ENCODE data around the gene ANKLE2. TPM values are rescaled to one million over a fixed set of nuclear protein-coding genes. Genes with fewer than 3 reads are reported as not detected.

The ANKLE2 gene
- total and polyA plus RNA-seq, 2 of the 13 experiments (the other 11 are each of a cell fraction or from before 2014, with no cell fraction given): 35.3 to 37.1 TPM

DNA sequence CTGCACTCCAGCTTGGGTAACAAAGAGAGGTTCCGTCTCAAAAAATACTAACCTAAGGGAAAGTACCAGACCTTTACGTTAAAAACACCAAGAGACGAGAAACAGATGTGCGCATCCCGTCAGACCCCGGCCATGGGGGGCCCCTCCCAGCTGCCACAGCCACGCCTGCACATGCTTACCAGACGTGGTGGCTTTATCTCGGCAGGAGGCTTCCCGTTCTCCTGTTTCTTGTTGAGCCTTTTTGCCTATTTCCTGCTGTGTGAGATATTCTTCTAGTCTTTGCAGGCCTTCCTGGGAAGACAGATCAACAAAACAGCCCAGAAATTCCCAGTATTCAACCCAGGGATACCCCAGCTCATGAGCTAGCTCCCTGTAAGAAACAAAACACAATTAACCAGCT, 27.4 kb downstream of the ANKLE2 start (continued):
- TF ChIP-seq AHDC1 (CRISPR knock-in tag; IDR thresholded peaks at IDR 0.05; ENCODE audit: borderline replicate concordance): no peak

DNA sequence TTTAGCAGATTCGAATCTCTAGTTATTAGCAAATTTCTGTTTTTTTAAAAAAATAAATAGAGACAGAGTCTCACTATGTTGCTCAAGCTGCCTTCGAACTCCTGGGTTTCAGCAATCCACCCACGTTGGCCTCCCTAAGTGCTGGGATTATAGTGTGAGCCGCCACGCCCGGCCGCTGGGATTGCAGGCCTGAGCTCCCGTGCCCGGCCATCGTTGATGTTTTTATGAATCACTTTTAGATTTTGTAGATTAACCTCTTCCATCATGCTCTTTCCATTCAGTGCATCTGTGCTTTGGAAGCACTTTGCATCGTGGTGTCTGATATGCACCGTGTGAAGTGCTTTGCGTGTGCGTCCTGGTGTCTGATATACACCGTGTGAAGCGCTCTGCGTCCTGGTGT, 30.1 kb downstream of the ANKLE2 start:
- Histone ChIP-seq H3K27me3 (ENCODE audit: control insufficient read depth in 1 of 2, insufficient read depth in 2 of 2, low read length in 2 of 2) (no peaks in the 10 kb centered on the region), H2AFZ (ENCODE audit: low read length) (no peak overlapping the region), H4K20me1 (ENCODE audit: insufficient read depth, low read length) (no peaks in the 10 kb centered on the region), H3K9ac (ENCODE audit: insufficient read depth, low read depth, low read length) (no peak overlapping the region), H3K27ac (ENCODE audit: extremely low read length, insufficient read depth, low read length) (no peak overlapping the region), H3K4me2 (ENCODE audit: low read depth, low read length) (no peak overlapping the region), H3K9me3 (ENCODE audit: low read length) (no peaks in the 10 kb centered on the region), H3K36me3 (replicated peaks in 1 of 2; ENCODE audit: control insufficient read depth in 1 of 2, insufficient read depth in 2 of 2, low read length in 2 of 2) (peaks cover 29 to 69% of the 10 kb centered on the region in 2 experiments; a peak in 4 of 5 replicates), H3K4me3 (replicated peaks in 1 of 3; ENCODE audit: insufficient read depth in 1 of 3, low read depth in 2 of 3, low read length in 3 of 3) (no peak overlapping the region), H3K79me2 (ENCODE audit: insufficient read depth, low read length) (no peaks in the 10 kb centered on the region), H3K4me1 (ENCODE audit: insufficient read depth, low read length) (no peaks in the 10 kb centered on the region)
- ChIA-PET CTCF (ENCODE audit: low intra/inter-chr PET ratio, low total read pairs) (no interaction called here), POLR2A (no interaction called here)
- in situ Hi-C loops (cut with HindIII; ENCODE audit: extremely low pct_ligation_motif_present, low pct_unique_long_range_greater_than_20kb) (no loop called here), intact Hi-C loops (cut with micrococcal nuclease; ENCODE audit: unreplicated experiment) (no loop called here)
- ATAC-seq: no peak
- no peak for DNase-seq (ENCODE audit: low spot score)
- WGBS (ENCODE audit: low lambda C conversion rate): 94% methylated on average over 17 of the region's 17 CpGs
- no TSS peak for BruUV-seq (replicated peaks)
- no peak for FAIRE-seq
- TF ChIP-seq SNRNP70 (IDR thresholded peaks at IDR 0.05; ENCODE audit: low read depth, low read length) (no peak), ZSCAN21 (CRISPR knock-in tag; IDR thresholded peaks at IDR 0.05; ENCODE audit: borderline replicate concordance) (no peak), ZC3H4 (CRISPR knock-in tag; IDR thresholded peaks at IDR 0.05; ENCODE audit: borderline replicate concordance) (no peak), TRAFD1 (CRISPR knock-in tag; IDR thresholded peaks at IDR 0.05; ENCODE audit: borderline replicate concordance) (no peak), ZBTB14 (CRISPR knock-in tag; IDR thresholded peaks at IDR 0.05) (no peak), ZNF180 (CRISPR knock-in tag; IDR thresholded peaks at IDR 0.05; ENCODE audit: borderline replicate concordance, low read depth) (no peak), SIX1 (CRISPR knock-in tag; IDR thresholded peaks at IDR 0.05; ENCODE audit: borderline replicate concordance) (no peak)
- TF ChIP-seq, protein P1, sequence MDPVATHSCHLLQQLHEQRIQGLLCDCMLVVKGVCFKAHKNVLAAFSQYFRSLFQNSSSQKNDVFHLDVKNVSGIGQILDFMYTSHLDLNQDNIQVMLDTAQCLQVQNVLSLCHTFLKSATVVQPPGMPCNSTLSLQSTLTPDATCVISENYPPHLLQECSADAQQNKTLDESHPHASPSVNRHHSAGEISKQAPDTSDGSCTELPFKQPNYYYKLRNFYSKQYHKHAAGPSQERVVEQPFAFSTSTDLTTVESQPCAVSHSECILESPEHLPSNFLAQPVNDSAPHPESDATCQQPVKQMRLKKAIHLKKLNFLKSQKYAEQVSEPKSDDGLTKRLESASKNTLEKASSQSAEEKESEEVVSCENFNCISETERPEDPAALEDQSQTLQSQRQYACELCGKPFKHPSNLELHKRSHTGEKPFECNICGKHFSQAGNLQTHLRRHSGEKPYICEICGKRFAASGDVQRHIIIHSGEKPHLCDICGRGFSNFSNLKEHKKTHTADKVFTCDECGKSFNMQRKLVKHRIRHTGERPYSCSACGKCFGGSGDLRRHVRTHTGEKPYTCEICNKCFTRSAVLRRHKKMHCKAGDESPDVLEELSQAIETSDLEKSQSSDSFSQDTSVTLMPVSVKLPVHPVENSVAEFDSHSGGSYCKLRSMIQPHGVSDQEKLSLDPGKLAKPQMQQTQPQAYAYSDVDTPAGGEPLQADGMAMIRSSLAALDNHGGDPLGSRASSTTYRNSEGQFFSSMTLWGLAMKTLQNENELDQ (CRISPR knock-in tag; IDR thresholded peaks at IDR 0.05; ENCODE audit: borderline replicate concordance): no peak
- TF ChIP-seq, protein P2, sequence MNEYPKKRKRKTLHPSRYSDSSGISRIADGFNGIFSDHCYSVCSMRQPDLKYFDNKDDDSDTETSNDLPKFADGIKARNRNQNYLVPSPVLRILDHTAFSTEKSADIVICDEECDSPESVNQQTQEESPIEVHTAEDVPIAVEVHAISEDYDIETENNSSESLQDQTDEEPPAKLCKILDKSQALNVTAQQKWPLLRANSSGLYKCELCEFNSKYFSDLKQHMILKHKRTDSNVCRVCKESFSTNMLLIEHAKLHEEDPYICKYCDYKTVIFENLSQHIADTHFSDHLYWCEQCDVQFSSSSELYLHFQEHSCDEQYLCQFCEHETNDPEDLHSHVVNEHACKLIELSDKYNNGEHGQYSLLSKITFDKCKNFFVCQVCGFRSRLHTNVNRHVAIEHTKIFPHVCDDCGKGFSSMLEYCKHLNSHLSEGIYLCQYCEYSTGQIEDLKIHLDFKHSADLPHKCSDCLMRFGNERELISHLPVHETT (CRISPR knock-in tag; conservative IDR thresholded peaks at IDR 0.05): no peak
